Measurements from ENCODE around the gene RGS7.

The RGS7 gene

GRCh38 chr1:241269116-241269515 is 87.9 kb downstream of the RGS7 start:
- peak; percentile 2 for TF ChIP-seq CTCF (conservative IDR thresholded peaks at IDR 0.05; ENCODE audit: control insufficient read depth, insufficient read depth, low read depth, low read length)
- no peak overlapping the region for H3K4me3 ChIP-seq (ENCODE audit: control insufficient read depth, low read depth, low read length)
- DNase-seq (ENCODE audit: low read depth): no peak

DNA sequence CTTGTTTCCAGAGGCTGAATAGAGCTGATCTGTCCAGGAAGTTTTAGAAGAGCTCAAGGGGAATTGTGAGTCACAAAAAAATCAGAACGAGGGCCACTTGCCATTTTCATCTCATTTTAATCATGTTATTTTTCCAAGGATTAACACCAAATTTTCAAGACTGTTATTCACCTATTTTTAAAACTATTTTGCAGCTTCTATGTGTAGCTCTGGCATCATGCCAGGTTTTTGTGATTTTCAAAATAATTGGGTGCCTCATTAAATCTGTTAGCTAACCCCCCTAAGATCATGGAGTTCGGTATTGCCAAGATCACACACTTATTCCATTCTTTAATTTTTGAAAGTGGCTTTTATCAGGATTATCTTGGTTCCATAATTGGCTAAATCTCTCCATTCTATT is 90.9 kb downstream of the RGS7 start:
- no peak overlapping the region for H3K4me3 ChIP-seq (ENCODE audit: control insufficient read depth, low read depth, low read length)
- DNase-seq (ENCODE audit: low read depth): peak; percentile 11
- no peak for TF ChIP-seq CTCF (conservative IDR thresholded peaks at IDR 0.05; ENCODE audit: control insufficient read depth, insufficient read depth, low read depth, low read length)

DNA sequence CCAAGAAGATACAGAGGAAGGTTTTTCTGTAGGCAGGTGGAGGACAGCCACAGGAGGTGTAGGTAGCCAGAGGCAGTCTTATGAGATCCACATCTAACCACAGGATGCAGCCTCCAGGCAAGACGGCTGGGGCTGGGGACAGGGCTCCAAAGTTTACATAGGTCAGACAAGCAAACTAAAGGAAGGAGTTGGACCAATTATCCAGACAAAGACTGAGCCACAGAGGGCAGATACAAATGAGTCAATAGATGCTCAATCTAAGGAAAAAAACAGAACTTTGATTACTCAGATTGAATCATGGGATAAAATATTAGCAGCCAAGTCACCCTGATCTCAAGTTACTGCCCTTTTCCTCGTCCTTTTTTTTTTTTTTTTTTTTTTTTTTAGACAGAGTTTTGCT is 91.6 kb downstream of the RGS7 start:
- peak; percentile 76 for DNase-seq (ENCODE audit: low read depth)
- no peak overlapping the region for H3K4me3 ChIP-seq (ENCODE audit: control insufficient read depth, low read depth, low read length)
- no peak for TF ChIP-seq CTCF (conservative IDR thresholded peaks at IDR 0.05; ENCODE audit: control insufficient read depth, insufficient read depth, low read depth, low read length)

- TF ChIP-seq CTCF (conservative IDR thresholded peaks at IDR 0.05; ENCODE audit: control insufficient read depth, insufficient read depth, low read depth, low read length): no peak
- DNase-seq (ENCODE audit: low read depth): no peak
- H3K4me3 ChIP-seq (ENCODE audit: control insufficient read depth, low read depth, low read length): no peak overlapping the region
These were observed 93.7 kb downstream of the RGS7 start for GRCh38 chr1:241263346-241263745.

DNA sequence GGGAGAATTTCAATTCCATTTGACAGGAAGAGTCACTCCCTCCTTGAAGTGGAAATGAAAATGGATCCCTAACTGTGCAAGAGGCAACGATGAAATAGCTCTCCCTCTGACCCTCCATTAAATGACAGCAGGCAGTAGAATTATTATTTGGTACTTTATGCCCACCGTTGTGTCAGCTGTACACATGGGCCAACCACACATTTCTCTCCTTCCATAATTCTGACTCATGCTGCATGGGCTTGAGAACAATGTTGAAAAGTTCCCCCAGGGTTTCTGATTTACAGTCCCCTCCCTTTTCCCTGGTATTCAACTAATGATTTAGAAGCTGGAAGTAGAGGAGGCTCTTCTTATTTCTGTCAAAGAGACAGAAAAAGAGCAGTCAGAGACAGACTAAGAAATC is 103.5 kb downstream of the RGS7 start:
- DNase-seq (ENCODE audit: low read depth): peak; percentile 48
- TF ChIP-seq CTCF (conservative IDR thresholded peaks at IDR 0.05; ENCODE audit: control insufficient read depth, insufficient read depth, low read depth, low read length): no peak
- H3K4me3 ChIP-seq (ENCODE audit: control insufficient read depth, low read depth, low read length): no peak overlapping the region

GRCh38 chr1:241250465-241250864 is 106.5 kb downstream of the RGS7 start:
- DNase-seq (ENCODE audit: low read depth): no peak
- no peak overlapping the region for H3K4me3 ChIP-seq (ENCODE audit: control insufficient read depth, low read depth, low read length)
- no peak for TF ChIP-seq CTCF (conservative IDR thresholded peaks at IDR 0.05; ENCODE audit: control insufficient read depth, insufficient read depth, low read depth, low read length)

GRCh38 chr1:241240069-241240468 is 116.9 kb downstream of the RGS7 start:
- peak; percentile 9 for DNase-seq (ENCODE audit: low read depth)
- no peak overlapping the region for H3K4me3 ChIP-seq (ENCODE audit: control insufficient read depth, low read depth, low read length)
- no peak for TF ChIP-seq CTCF (conservative IDR thresholded peaks at IDR 0.05; ENCODE audit: control insufficient read depth, insufficient read depth, low read depth, low read length)
